GM19328 (cell line): ENCODE results near the gene NEU3.
"Not testable (repeated sequence)": the region's sequence is repeated elsewhere in the genome, so short reads cannot be mapped to it uniquely, and the experiment has no call there.

ENCODE experiments used
- ATAC-seq: cut with Tn5 transposase; IDR thresholded peaks from one replicate; pipeline ENCODE4 v1.9.1; 2021; ENCODE audit warnings: mild to moderate bottlenecking, moderate library complexity; ENCODE audit not compliant: unreplicated experiment

The NEU3 gene

DNA sequence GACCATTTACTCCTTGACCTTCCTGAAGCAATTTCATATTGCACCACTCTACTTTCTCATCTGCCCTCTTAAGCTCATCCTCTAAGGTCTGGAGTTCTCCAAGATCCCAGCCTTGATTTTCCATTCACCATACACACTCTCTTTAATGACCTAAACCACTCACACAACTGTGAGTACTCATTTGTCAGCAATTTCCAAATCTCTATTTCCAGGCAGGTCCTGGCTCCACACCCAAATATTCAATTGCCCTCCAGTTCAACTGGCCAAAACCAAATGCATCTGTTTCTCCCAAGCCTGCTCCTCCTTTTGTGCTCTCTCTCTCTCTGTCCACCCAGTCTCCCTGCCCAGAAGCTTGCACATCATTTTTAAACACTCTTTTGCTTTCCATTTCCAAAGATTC is 39.6 kb downstream of the NEU3 start:
- ATAC-seq = no peak

DNA sequence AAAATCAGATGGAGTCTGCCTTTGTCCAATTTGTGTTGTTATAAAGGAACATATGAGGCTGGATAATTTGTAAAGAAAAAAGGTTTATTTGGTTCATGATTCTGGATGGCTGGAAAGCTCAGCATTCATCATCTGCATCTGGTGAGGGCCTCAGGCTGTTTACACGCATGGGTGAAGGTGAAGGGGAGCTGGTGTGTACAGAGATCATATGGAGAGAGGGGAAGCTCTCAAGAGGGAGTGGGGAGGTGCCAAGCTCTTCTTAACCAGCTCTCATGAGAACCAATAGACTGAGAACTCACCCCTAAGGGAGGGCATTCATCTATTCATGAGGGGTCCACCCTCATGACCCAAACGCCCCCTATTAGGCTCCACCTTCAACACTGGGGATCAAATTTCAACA is 40.0 kb downstream of the NEU3 start:
- no peak for ATAC-seq

GRCh38 chr11:75029836-75030631 is 41.3 kb downstream of the NEU3 start:
- ATAC-seq = no peak

GRCh38 chr11:75031224-75031753 is 42.6 kb downstream of the NEU3 start:
- ATAC-seq = no peak

DNA sequence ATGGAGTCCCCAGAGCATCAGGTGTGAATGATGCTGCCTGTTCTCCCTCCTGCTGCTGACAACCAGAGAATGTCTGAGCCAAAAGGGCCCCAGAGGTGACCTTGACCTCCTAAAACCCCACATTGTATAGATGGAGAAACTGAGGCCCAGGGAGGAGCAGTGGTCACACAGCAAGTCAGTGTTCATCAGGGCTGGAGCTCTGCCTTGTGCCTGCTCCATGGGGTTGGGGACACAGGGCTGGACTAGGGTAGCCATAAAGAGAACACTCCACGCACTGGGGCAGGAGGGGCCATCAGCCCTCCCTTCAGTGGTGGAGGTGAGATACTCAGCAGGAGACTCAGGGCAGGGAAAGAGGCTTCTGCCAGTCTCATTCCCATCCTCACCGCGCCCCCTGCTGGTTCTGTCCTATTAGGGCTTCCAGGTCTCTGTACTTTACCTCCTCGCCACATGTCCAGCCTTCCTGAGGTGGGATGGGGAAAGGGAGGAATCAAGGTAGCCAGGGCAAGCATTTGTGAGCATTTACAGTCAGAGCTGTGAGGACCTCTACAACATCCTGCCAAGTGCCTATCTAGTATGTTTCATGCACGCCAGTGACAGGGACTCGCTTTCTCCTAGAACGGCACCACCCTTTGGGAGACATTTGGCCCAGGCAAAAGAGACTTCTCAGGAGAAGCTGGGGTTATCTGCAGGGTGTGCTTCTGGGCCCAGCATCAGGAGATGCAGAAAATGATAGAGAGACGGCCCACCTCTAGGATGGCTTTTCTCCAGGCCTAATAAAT is 43.2 kb downstream of the NEU3 start:
- no peak for ATAC-seq

GRCh38 chr11:75032550-75032935 is 43.8 kb downstream of the NEU3 start:
- ATAC-seq = no peak

GRCh38 chr11:75033916-75034315 is 45.2 kb downstream of the NEU3 start:
- ATAC-seq = no peak

GRCh38 chr11:75035256-75035655 is 46.5 kb downstream of the NEU3 start:
- ATAC-seq = no peak

DNA sequence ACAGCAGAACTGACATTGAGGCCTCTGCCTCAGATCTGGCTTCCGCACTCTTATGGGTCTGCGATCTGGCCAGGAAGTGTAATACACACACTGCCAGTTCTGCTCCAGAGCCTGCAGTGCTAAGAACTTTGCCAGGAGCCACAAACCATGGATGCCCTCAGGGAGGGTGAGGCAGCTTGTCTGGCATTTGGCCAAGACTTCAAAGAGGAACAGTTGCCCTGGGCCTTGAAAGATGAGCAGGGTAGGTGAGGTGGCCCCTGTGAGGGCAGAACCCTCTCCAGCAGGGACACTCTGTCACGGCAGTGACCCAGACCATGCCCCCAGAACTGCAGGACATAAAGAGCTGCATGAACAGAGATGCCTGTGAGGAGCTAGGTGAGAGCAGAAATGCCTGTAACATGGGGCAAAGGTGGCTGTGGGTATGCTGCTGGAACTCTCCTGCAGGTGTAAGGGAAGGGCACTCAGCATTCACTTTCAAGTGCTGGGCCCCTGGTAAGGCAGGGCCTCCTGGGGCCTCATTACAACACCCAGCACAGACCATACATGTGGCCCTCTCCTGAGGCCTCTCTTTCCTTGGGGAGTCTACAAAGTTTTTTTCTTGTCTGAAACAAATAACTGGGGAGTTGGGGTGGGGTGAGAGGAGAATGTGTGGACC is 47.3 kb downstream of the NEU3 start:
- no peak for ATAC-seq

DNA sequence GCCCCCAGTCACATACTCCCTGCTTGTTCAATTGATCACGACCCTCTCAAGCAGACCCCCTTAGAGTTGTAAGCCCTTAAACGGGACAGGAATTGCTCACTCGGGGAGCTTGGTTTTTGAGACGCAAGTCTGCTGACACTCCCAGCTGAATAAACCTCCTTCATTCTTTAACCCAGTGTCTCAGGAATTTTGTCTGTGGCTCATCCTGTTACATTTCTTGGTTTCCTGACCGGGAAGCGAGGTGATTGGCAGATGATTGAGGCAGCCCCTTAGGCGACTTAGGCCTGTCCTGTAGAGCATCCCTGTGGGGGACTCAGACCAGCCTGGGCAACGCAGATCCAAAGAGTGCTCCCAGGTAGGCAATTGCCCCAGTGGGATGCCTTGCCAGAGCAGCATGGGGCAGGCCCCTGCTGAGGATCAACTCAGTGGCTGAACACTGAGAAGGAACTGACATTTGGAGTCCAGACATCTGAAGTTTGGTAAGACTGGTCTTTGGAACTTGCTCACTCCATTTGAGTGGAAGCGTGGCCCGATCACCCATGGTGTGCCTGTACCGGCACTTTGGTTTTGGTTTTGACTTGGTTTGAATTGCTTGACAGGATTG is 51.5 kb downstream of the NEU3 start:
- ATAC-seq = no peak

DNA sequence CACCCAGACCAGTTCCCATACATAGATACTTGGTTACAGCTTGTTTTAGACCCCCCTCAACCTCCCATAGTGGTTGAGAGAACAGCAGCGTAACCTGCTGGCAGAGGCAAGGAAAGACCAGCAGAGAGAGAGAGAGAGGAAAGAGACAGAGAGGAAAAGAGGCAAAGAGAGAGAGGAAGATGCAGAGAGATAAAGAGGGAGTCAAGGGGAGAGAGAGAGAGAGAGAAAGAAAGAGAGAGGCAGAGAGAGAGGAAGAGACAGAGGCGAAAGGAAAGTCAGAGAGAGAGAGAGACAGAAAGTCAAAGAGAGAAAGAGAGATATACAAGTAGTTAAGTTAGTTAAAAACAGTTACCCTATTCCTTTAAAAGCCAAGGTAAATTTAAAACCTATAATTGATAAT is 52.5 kb downstream of the NEU3 start:
- ATAC-seq = no peak

DNA sequence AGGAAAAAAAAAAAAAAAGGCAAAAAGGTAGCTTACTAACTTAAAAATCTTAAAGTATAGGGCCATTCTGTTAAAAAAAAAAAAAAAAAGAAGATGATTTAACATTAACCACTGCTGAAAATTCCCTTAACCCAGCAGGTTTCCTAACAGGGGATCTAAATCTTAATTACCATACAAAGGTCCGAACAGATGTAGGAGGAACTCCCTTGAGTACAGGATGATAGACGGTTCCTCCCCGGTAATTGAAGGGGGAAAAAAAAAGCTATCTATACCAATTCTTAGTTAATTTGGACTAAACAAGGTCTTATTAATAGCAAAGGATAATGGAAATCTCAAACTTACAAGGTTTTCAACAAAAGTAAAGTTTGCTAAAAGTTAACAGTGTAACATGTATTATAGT is 53.1 kb downstream of the NEU3 start:
- ATAC-seq = not testable (repeated sequence)

DNA sequence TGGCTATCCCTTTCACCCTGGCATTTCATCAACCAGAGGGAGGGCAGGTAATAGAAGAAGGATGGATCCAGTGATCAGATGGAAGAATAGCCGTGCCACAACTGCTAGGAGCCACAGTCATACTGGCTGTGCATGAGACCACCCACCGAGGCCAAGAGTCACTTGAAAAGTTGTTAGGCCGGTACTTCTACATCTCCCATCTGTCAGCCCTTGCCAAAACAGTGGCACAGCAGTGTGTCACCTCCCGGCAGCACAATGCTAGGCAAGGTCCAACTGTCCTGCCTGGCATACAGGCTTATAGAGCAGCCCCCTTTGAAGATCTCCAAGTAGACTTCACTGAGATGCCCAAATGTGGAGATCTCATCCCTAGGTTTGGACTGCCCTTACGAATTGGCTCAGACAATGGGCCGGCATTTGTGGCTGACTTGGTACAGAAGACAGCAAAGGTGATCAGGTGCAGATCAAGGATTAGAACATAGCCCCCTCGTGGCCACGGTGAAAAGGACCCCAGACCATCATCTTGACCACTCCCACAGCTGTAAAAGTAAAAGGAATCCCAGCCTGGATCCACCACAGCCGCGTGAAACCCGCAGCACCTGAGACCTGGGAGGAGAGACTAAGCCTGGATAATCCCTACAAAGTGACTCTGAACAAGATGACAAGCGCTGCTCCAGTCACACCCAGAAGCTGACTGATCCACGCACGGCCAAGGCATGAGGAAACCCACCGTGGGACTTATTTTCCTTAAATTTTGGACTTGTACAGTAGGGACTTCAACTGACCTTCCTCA is 55.8 kb downstream of the NEU3 start:
- ATAC-seq = not testable (repeated sequence)

DNA sequence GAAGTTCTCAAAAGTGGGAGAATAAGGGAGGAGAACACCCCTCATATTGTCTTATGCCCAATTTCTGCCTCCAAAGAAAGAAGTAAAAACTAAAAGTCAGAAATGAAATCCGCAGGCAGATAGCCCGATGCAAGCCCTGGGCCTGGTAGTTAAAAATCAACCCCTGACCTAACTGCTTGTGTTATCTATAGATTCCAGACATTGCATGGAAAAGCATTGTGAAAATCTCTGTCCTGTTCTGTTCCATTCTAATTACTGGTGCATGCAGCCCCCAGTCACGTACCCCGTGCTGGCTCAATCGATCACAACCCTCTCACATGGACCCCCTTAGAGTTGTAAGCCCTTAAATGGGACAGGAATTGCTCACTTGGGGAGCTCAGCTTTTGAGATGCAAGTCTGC is 57.9 kb downstream of the NEU3 start:
- ATAC-seq = not testable (repeated sequence)

GRCh38 chr11:75047191-75047590 is 58.5 kb downstream of the NEU3 start:
- no peak for ATAC-seq

DNA sequence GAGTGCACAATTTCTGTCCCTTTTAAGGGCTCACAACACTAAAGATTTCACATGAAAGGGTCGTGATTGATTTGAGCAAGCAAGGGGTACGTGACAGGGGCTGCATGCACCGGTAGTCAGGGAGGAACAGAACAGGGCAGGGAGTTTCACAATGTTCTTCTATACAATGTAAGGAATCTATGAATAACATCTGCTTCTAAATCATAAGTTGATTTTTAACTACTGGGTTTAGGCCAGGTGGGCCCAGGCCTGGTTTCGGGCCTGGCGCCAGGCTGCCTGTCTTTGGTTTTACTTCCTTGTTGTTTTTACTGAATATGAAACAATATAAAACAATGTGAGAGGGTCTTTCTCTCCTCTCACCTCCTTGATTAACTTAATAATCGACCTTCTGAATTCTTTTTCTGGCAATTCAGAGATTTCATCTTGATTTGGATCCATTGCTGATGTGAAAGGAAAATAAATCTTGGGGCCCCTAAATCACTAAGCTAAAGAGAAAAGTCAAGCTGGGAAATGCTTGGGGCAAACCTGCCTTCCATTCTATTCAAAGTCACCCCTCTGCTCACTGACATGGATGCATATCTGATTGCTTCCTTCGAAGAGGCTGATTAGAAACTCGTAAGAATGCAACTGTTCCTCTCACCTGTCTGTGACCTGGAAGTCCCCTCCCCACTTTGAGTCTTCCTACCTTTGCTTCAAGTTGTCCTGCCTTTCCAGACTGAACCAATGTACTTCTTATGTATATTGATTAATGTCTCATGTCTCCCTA is 61.0 kb downstream of the NEU3 start:
- not testable (repeated sequence) for ATAC-seq

- no peak for ATAC-seq
These were observed 61.8 kb downstream of the NEU3 start for GRCh38 chr11:75050516-75050915.

DNA sequence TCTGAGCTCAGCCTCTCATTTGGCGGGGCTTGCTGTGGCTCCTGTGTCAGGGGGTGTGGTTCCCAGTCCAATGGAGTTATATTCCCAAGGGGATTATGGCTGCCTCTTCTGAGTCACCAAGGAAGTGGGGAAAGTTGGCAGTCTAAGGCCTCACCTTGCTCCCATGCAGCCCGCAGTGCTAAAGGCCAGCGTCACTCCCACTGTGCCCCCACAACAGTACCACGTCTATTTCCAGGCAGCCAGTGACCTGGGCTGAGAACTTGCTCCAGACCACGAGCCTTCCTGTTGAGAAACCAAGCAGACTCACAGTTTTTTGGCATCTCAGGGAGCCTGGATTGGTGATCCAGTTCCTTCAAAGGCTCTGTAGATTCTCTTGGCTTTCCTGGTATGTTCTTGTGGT is 62.3 kb downstream of the NEU3 start:
- no peak for ATAC-seq

- no peak for ATAC-seq
These were observed 63.7 kb downstream of the NEU3 start for GRCh38 chr11:75052457-75052856.

DNA sequence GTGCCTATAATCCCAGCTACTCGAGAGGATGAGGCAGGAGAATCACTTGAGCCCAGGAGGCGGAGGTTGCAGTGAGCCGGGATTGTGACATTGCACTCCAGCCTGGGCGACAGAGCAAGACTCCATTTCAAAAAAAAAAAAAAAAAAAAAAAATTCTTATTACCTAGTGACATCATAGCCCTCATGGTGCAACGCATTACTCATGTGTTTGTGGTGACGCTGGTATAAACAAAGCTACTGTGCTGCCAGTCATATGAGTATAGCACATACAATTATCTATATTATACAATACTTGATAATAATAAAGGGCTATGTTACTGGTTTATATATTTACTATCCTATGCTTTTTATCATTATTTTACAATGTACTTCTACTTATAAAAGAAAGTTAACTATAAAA is 66.8 kb downstream of the NEU3 start:
- ATAC-seq = no peak
